Measurements from ENCODE around the gene PRKD1.
"Not testable (repeated sequence)": the region's sequence is repeated elsewhere in the genome, so short reads cannot be mapped to it uniquely, and the experiment has no call there.

Gene PRKD1

GRCh38 chr14:29789475-29789874 is 138.2 kb downstream of the PRKD1 start:
- DNase-seq (ENCODE audit: low read depth), result no peak
- no peak overlapping the region for H3K4me3 ChIP-seq (ENCODE audit: low read depth, low read length)
- in situ Hi-C loops (cut with HindIII; ENCODE audit: low sequenced_read_pairs), result no loop called here
- no peak for TF ChIP-seq CTCF (IDR thresholded peaks at IDR 0.05; ENCODE audit: low read depth, low read length, missing control alignments)

DNA sequence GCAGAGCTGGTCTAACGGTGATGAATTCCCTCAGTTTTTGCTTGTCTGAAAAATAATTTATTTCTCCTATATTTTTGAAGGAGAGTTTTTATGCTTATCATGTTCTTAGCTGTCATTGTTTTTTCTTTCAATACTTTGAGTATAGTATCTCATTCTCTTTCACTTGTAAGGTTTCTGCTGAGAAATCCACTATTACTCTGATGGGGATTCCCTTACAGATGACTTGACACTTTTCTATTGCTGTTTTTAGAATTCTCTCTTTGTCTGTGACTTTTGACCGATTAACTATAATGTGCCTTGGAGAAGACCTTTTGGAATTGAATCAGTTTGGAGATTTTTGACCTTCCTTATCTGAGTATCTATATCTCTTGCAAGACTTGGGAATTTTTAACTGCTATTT is 139.6 kb downstream of the PRKD1 start:
- no peak for DNase-seq (ENCODE audit: low read depth)
- H3K4me3 ChIP-seq (ENCODE audit: low read depth, low read length), result no peak overlapping the region
- in situ Hi-C loops (cut with HindIII; ENCODE audit: low sequenced_read_pairs), result no loop called here
- no peak for TF ChIP-seq CTCF (IDR thresholded peaks at IDR 0.05; ENCODE audit: low read depth, low read length, missing control alignments)

GRCh38 chr14:29783556-29783955 is 144.1 kb downstream of the PRKD1 start:
- H3K4me3 ChIP-seq (ENCODE audit: low read depth, low read length), result no peak overlapping the region
- DNase-seq (ENCODE audit: low read depth), result no peak
- TF ChIP-seq CTCF (IDR thresholded peaks at IDR 0.05; ENCODE audit: low read depth, low read length, missing control alignments), result no peak
- in situ Hi-C loops (cut with HindIII; ENCODE audit: low sequenced_read_pairs), result no loop called here

DNA sequence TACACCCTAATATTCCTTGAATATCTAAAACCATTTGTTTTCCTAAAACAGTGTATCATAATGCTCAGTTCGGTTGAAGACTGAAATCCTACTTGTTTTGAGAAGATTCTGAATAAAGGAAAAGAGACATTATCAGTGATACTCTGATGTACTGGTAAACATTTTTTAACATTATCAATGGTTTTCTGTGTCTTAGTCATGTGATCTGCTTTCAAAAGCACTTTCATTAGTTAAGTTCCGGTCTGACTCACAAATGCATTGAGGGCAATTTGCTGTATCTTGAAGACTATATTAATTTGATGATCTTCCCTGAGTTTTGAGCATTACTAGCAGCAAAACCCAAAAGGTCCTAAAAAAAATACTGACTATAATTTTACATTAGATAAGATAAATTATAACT is 145.6 kb downstream of the PRKD1 start:
- H3K4me3 ChIP-seq (ENCODE audit: low read depth, low read length), result no peak overlapping the region
- no peak for TF ChIP-seq CTCF (IDR thresholded peaks at IDR 0.05; ENCODE audit: low read depth, low read length, missing control alignments)
- in situ Hi-C loops (cut with HindIII; ENCODE audit: low sequenced_read_pairs), result no loop called here
- DNase-seq (ENCODE audit: low read depth), result no peak

DNA sequence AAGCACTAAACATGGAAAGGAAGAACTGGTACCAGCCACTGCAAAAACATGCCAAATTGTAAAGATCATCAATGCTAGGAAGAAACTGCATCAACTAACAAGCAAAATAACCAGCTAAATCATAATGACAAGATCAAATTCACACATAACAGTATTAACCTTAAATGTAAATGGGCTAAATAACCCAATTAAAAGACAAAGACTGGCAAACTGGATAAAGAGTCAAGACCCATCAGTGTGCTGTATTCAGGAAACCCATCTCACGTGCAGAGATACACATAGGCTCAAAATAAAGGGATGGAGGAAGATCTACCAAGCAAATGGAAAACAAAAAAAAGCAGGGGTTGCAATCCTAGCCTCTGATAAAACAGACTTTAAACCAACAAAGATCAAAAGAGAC is 150.5 kb downstream of the PRKD1 start:
- in situ Hi-C loops (cut with HindIII; ENCODE audit: low sequenced_read_pairs); DNase-seq (ENCODE audit: low read depth); H3K4me3 ChIP-seq (ENCODE audit: low read depth, low read length): not testable (repeated sequence)

DNA sequence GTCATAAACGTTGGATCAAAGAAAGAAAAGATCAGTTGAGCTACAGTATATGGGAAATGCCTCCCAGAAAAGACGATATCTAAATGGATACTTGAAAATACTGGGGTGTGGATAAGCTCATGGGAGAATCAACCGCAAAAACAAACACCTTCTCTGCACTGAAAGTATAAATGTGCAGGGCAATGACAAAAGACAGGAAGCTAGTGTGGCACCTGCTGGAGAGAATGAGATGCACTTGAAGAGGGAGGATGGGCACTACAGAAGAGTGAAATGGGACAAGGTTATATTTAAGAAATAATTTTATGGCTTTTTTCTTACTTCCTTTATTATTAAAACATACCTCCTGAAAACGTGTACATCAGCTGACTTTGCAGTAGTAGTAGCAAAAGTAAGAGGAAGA is 153.7 kb downstream of the PRKD1 start:
- H3K4me3 ChIP-seq (ENCODE audit: low read depth, low read length), result no peak overlapping the region
- TF ChIP-seq CTCF (IDR thresholded peaks at IDR 0.05; ENCODE audit: low read depth, low read length, missing control alignments), result no peak
- DNase-seq (ENCODE audit: low read depth), result no peak
- in situ Hi-C loops (cut with HindIII; ENCODE audit: low sequenced_read_pairs), result no loop called here

DNA sequence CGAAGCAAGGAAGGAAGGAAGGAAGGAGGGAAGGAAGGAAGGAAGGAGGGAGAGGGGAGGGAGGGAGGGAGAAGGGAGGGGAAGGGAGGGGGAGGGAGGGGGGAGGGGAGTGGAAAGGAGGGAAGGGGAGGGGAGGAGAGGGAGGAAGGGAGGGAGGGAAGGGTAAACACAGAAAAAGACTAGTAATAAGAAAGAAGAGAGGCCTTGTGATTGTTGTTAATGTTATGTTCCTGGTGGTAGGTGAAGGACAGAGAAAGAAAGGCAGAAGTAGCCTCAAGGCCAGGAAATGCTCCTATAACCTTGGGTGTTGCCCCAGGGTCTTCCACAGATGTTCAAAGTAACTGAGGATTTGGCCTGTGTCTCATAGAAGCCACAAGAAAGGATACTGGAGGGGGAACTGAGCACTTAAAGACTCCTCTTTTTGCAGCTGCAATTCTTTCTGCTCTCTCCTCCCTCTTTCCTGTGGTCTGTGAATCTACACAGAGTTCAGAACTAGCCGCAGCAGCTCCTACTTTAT is 164.2 kb downstream of the PRKD1 start:
- in situ Hi-C loops (cut with HindIII; ENCODE audit: low sequenced_read_pairs), result no loop called here
- TF ChIP-seq CTCF (IDR thresholded peaks at IDR 0.05; ENCODE audit: low read depth, low read length, missing control alignments), result no peak
- no peak overlapping the region for H3K4me3 ChIP-seq (ENCODE audit: low read depth, low read length)
- no peak for DNase-seq (ENCODE audit: low read depth)
